GM12872 (cell line): Measurements from ENCODE around the gene RBMX2.

Source experiments
- TF ChIP-seq, protein P1 (sequence below): IDR thresholded peaks from 3 replicates; pipeline ENCODE4 v1.5.1; 2011; ENCODE audit warnings: low read depth, mild to moderate bottlenecking, low read length, moderate library complexity; ENCODE audit not compliant: insufficient read depth

Gene RBMX2

DNA sequence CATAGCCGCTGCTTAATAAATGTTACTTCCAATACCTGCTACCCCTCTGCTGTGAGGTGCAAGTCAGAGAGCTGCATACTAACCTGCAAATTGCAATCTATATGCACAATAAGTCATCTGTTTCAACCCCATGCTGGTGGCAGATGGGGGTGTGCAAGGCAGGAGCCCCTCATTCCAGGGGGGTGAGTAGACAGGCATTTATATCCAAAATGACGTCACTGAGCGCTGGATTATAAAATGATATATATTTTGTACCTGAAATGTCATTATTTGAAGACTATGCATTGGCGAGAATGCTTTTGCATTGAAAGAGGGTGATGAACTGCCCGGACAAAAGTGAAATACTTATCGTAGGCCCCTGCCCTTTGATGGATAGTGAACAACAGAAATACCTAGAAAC, 24.7 kb downstream of the RBMX2 start:
- TF ChIP-seq, protein P1, sequence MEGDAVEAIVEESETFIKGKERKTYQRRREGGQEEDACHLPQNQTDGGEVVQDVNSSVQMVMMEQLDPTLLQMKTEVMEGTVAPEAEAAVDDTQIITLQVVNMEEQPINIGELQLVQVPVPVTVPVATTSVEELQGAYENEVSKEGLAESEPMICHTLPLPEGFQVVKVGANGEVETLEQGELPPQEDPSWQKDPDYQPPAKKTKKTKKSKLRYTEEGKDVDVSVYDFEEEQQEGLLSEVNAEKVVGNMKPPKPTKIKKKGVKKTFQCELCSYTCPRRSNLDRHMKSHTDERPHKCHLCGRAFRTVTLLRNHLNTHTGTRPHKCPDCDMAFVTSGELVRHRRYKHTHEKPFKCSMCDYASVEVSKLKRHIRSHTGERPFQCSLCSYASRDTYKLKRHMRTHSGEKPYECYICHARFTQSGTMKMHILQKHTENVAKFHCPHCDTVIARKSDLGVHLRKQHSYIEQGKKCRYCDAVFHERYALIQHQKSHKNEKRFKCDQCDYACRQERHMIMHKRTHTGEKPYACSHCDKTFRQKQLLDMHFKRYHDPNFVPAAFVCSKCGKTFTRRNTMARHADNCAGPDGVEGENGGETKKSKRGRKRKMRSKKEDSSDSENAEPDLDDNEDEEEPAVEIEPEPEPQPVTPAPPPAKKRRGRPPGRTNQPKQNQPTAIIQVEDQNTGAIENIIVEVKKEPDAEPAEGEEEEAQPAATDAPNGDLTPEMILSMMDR: no peak

DNA sequence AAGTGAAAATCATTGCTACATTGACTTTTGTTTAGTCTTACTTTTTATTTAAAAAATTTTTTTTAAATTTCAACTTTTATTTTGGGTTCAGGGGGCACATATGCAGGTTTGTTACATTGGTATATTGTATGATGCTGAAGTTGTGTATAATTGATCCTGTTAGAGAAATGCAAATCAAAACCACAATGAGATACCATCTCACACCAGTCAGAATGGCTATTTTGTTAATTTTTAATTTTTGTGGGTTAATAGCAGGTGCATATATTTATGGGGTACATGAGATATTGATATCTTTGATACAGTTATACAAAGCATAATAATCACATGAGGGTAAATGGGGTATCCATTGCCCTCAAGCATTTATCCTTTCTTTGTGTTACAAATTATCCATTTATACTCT, 34.1 kb downstream of the RBMX2 start:
- TF ChIP-seq, protein P1: no peak

DNA sequence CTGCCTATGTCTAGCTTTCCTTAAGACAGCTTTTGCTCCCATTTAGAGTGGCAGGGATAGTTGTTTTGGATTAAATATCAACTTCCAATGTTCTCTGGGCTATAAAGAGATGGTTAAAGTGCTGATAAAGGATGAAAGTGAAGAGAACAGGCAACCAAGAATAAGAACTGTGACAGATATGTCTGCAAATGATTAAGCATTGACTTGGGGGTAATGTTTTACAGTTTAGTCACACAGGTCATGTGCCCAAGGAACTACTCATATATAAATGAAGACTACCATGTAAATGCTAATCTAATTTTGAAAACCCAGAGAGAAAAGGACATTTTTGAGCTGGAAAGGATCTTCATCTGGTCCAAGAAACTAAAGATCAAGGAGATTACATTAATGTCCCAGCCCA, 42.1 kb downstream of the RBMX2 start:
- TF ChIP-seq, protein P1: no peak

DNA sequence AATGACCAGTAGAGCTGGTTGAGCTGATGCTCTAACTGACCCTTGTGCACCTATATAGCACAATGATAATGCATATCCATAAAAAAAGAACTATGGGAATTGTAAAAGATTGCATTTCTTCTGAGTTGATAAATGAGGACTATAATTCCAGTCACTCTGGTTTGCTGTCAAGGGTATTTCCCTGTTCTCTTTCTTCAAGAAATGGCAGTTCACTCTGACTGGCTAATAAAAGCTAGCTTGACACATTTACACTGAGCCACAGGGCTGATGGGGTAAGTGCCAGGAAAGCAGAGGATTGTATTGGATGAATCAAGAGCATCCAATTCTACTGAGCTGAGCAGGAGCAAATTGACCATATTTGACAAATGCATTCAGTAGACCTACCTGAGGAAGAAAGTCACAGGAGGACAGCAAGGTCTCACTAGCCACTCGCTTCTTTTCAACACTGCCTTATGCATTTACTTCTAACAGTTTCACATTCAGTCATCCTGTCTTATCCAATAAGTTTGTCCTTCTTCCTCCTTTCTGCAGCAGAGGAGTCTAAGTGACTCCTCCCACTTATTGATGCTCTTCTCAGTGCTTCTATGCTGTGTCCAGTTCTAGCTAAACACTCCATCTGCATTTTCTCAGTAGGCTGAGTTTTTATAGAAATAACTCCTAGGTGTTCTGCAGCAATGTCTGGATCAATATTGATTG, 43.0 kb downstream of the RBMX2 start:
- TF ChIP-seq, protein P1: no peak

DNA sequence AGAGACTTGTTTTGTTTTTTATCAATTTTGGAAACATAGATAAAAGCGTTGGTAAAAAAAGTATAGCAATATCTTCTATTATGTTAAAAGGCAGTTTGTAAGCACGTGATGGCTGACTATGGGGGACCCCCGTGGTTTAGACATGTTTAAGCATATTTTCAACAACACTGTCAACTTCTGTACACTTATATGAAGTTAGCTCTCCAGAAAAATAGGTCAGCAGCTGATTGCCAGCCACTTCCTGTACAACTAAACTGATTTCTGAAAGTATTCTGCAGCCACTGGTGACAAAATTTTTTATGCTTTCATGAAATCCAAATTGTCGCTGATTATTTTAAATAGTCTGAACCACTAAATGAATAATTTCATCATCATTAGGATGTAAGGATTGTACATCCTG, 45.2 kb downstream of the RBMX2 start:
- TF ChIP-seq, protein P1: no peak
